ENCODE measurements around the gene ETAA1.

ETAA1 gene

GRCh38 chr2:67397143-67397986 is at the start of gene ETAA1:
ETAA1 (plus strand) TSS chr2:67397333; CDS start chr2:67397449, 116 bp downstream.
- Histone ChIP-seq H3K4me3 (ENCODE audit: low read length) (peak within 1 kb of the TSS; percentile 96), H2AFZ (ENCODE audit: low read depth, low read length) (peak within 1 kb of the TSS; percentile 97), H3K9me3 (ENCODE audit: low read length) (no peaks in the 10 kb centered on the region), H3K4me1 (ENCODE audit: insufficient read depth, low read length) (peaks cover 4% of the 10 kb centered on the region), H3K36me3 (ENCODE audit: insufficient read depth, low read length) (peaks cover 29% of the 10 kb centered on the region), H3K27me3 (ENCODE audit: insufficient read depth, low read length) (no peaks in the 10 kb centered on the region)

- H3K4me1 ChIP-seq (ENCODE audit: insufficient read depth, low read length): no peaks in the 10 kb centered on the region
- no peaks in the 10 kb centered on the region for H3K36me3 ChIP-seq (ENCODE audit: insufficient read depth, low read length)
- H2AFZ ChIP-seq (ENCODE audit: low read depth, low read length): no peak overlapping the region
- H3K27me3 ChIP-seq (ENCODE audit: insufficient read depth, low read length): no peaks in the 10 kb centered on the region
- H3K9me3 ChIP-seq (ENCODE audit: low read length): no peaks in the 10 kb centered on the region
- no peak overlapping the region for H3K4me3 ChIP-seq (ENCODE audit: low read length)
Measured at GRCh38 chr2:67366832-67367412, 30.2 kb upstream of the ETAA1 start.

GRCh38 chr2:67374481-67374880 is 22.7 kb upstream of the ETAA1 start:
- Histone ChIP-seq H3K36me3 (ENCODE audit: insufficient read depth, low read length) (no peaks in the 10 kb centered on the region), H3K9me3 (ENCODE audit: low read length) (no peaks in the 10 kb centered on the region), H2AFZ (ENCODE audit: low read depth, low read length) (no peak overlapping the region), H3K27me3 (ENCODE audit: insufficient read depth, low read length) (no peaks in the 10 kb centered on the region), H3K4me3 (ENCODE audit: low read length) (no peak overlapping the region), H3K4me1 (ENCODE audit: insufficient read depth, low read length) (no peaks in the 10 kb centered on the region)

DNA sequence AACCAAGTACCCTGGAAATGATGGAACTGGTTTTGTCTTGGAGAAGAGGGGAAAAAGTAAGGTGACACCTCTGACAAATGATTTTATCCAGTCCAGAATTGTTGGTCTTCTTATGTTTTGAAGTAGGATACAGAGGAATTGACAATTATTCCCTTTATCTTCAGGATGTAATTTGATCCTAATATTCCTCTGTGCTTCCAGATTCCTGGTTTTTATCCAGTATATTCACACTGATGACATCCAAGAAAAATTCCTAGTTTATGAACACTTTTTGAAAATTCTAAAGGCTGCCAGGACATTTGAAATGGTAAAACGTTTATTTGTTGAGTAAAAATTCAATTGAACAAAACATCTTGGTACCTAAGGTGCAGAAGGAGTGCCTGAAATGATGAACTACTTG is 22.2 kb upstream of the ETAA1 start:
- H3K36me3 ChIP-seq (ENCODE audit: insufficient read depth, low read length): no peaks in the 10 kb centered on the region
- H3K9me3 ChIP-seq (ENCODE audit: low read length): no peaks in the 10 kb centered on the region
- no peaks in the 10 kb centered on the region for H3K27me3 ChIP-seq (ENCODE audit: insufficient read depth, low read length)
- no peak overlapping the region for H2AFZ ChIP-seq (ENCODE audit: low read depth, low read length)
- no peak overlapping the region for H3K4me3 ChIP-seq (ENCODE audit: low read length)
- H3K4me1 ChIP-seq (ENCODE audit: insufficient read depth, low read length): no peaks in the 10 kb centered on the region

- Histone ChIP-seq H2AFZ (ENCODE audit: low read depth, low read length) (no peak overlapping the region), H3K4me3 (ENCODE audit: low read length) (no peak overlapping the region), H3K36me3 (ENCODE audit: insufficient read depth, low read length) (no peaks in the 10 kb centered on the region), H3K27me3 (ENCODE audit: insufficient read depth, low read length) (no peaks in the 10 kb centered on the region), H3K4me1 (ENCODE audit: insufficient read depth, low read length) (no peaks in the 10 kb centered on the region), H3K9me3 (ENCODE audit: low read length) (no peaks in the 10 kb centered on the region)
Measured at GRCh38 chr2:67378555-67378954, 18.6 kb upstream of the ETAA1 start.

DNA sequence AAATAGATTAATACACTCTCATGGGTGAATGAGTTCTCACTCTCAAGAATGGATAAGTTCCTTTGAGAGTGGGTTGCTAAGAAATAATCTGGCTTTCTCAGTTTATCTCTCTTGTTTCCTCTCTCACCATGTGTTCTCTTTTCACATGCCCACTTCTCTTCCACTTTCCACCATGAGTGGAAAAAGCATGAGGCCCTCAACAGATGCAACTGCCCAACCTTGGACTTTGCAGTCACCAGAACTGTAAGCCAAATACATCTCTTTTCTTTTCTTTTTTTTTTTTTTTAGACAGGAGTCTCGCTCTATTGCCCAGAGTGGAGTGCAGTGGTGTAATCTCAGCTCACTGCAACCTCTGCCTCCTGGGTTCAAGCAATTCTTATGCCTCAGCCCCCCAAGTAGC is 18.1 kb upstream of the ETAA1 start:
- no peaks in the 10 kb centered on the region for H3K4me1 ChIP-seq (ENCODE audit: insufficient read depth, low read length)
- no peaks in the 10 kb centered on the region for H3K9me3 ChIP-seq (ENCODE audit: low read length)
- no peaks in the 10 kb centered on the region for H3K36me3 ChIP-seq (ENCODE audit: insufficient read depth, low read length)
- H2AFZ ChIP-seq (ENCODE audit: low read depth, low read length): no peak overlapping the region
- no peak overlapping the region for H3K4me3 ChIP-seq (ENCODE audit: low read length)
- H3K27me3 ChIP-seq (ENCODE audit: insufficient read depth, low read length): no peaks in the 10 kb centered on the region

DNA sequence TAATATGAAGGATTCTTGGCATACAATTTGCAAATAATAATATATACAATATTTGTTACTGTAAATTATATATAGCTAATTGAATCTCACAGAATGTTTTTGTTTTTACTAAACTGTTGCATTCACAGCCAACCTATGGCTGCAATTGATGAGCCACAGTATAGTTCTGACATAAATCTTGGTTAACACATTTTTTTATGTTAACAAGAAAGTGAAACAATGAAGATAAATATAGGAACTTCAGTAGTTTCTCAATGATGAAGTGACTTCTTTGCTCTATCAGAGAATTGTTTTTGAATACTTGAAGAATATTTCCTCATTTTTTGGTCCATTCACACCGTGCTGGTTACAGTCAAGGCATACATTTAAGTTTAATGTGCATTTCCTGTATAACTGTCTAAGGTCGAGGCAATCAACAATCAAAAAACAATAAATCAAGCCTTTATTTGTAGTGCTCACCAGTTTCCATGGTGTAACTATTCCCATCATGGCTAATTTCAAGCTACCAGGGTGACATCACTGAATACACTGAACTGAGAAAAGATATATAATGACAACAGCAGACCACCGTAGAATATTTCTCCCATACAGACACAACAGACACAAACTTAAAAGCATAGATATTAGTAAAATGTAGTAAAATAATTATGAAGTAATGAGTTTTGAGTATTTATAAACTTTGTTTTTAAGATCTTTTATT is 12.9 kb upstream of the ETAA1 start:
- Histone ChIP-seq H3K9me3 (ENCODE audit: low read length) (peaks cover 3% of the 10 kb centered on the region), H3K36me3 (ENCODE audit: insufficient read depth, low read length) (no peaks in the 10 kb centered on the region), H3K27me3 (ENCODE audit: insufficient read depth, low read length) (no peaks in the 10 kb centered on the region), H3K4me1 (ENCODE audit: insufficient read depth, low read length) (peaks cover 8% of the 10 kb centered on the region), H3K4me3 (ENCODE audit: low read length) (no peak overlapping the region), H2AFZ (ENCODE audit: low read depth, low read length) (no peak overlapping the region)

- no peaks in the 10 kb centered on the region for H3K36me3 ChIP-seq (ENCODE audit: insufficient read depth, low read length)
- peaks cover 13% of the 10 kb centered on the region for H3K4me1 ChIP-seq (ENCODE audit: insufficient read depth, low read length)
- no peak overlapping the region for H2AFZ ChIP-seq (ENCODE audit: low read depth, low read length)
- H3K4me3 ChIP-seq (ENCODE audit: low read length): no peak overlapping the region
- peaks cover 3% of the 10 kb centered on the region for H3K9me3 ChIP-seq (ENCODE audit: low read length)
- no peaks in the 10 kb centered on the region for H3K27me3 ChIP-seq (ENCODE audit: insufficient read depth, low read length)
Measured at GRCh38 chr2:67388680-67389079, 8.5 kb upstream of the ETAA1 start.

DNA sequence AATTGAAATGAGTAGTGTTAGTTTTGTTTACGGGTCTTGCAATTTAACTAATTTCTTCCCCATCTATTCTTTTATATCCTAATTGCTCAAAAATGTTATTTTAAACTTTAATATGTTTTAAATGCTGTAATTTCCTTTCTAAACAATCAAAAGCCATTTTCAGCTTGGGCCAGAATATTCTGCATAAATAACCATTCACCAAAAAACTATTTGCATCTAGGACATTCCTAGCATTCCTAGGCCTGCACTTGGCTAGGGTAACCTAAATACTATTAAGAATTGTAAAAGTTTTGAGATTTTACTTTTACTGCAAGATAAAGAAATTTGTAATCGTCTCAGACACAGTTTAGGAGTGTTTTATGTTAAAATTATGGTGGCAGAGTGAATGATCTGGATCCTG is 7.8 kb upstream of the ETAA1 start:
- H3K9me3 ChIP-seq (ENCODE audit: low read length): peaks cover 3% of the 10 kb centered on the region
- H3K36me3 ChIP-seq (ENCODE audit: insufficient read depth, low read length): no peaks in the 10 kb centered on the region
- H3K4me3 ChIP-seq (ENCODE audit: low read length): no peak overlapping the region
- H3K4me1 ChIP-seq (ENCODE audit: insufficient read depth, low read length): peaks cover 13% of the 10 kb centered on the region
- H2AFZ ChIP-seq (ENCODE audit: low read depth, low read length): peak overlapping the region; percentile 33
- no peaks in the 10 kb centered on the region for H3K27me3 ChIP-seq (ENCODE audit: insufficient read depth, low read length)

- peak overlapping the region; percentile 33 for H2AFZ ChIP-seq (ENCODE audit: low read depth, low read length)
- H3K27me3 ChIP-seq (ENCODE audit: insufficient read depth, low read length): no peaks in the 10 kb centered on the region
- no peak overlapping the region for H3K4me3 ChIP-seq (ENCODE audit: low read length)
- H3K36me3 ChIP-seq (ENCODE audit: insufficient read depth, low read length): no peaks in the 10 kb centered on the region
- H3K4me1 ChIP-seq (ENCODE audit: insufficient read depth, low read length): peaks cover 12% of the 10 kb centered on the region
- peaks cover 3% of the 10 kb centered on the region for H3K9me3 ChIP-seq (ENCODE audit: low read length)
Measured at GRCh38 chr2:67389788-67390187, 7.3 kb upstream of the ETAA1 start.

DNA sequence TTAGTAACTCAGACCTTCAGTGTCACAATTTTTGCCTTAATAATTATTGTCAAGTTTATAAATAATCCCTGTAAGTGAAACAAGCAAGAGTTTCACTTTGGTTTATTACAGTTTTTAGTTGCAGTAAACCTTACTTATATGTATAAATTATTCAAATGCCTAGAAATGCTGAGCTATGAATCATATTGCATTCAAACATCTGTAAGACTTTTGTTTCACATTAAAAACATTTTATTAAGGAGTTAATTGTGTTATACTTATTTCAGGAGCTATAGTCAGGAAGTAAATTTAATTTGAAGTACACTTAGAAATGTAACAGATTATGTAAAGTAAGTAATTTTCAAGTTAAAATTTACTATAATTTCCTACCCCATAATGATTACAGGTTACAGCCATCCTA is 3.9 kb upstream of the ETAA1 start:
- no peaks in the 10 kb centered on the region for H3K36me3 ChIP-seq (ENCODE audit: insufficient read depth, low read length)
- no peaks in the 10 kb centered on the region for H3K9me3 ChIP-seq (ENCODE audit: low read length)
- no peak overlapping the region for H3K4me3 ChIP-seq (ENCODE audit: low read length)
- no peak overlapping the region for H2AFZ ChIP-seq (ENCODE audit: low read depth, low read length)
- H3K4me1 ChIP-seq (ENCODE audit: insufficient read depth, low read length): peaks cover 12% of the 10 kb centered on the region
- no peaks in the 10 kb centered on the region for H3K27me3 ChIP-seq (ENCODE audit: insufficient read depth, low read length)

GRCh38 chr2:67394734-67395133 is 2.4 kb upstream of the ETAA1 start:
- H2AFZ ChIP-seq (ENCODE audit: low read depth, low read length): no peak overlapping the region
- no peaks in the 10 kb centered on the region for H3K27me3 ChIP-seq (ENCODE audit: insufficient read depth, low read length)
- H3K9me3 ChIP-seq (ENCODE audit: low read length): no peaks in the 10 kb centered on the region
- H3K4me3 ChIP-seq (ENCODE audit: low read length): no peak overlapping the region
- peaks cover 3% of the 10 kb centered on the region for H3K36me3 ChIP-seq (ENCODE audit: insufficient read depth, low read length)
- H3K4me1 ChIP-seq (ENCODE audit: insufficient read depth, low read length): peaks cover 5% of the 10 kb centered on the region

- Histone ChIP-seq H3K4me1 (ENCODE audit: insufficient read depth, low read length) (peaks cover 4% of the 10 kb centered on the region), H3K36me3 (ENCODE audit: insufficient read depth, low read length) (peaks cover 45% of the 10 kb centered on the region), H3K4me3 (ENCODE audit: low read length) (no peak overlapping the region), H3K27me3 (ENCODE audit: insufficient read depth, low read length) (no peaks in the 10 kb centered on the region), H3K9me3 (ENCODE audit: low read length) (no peaks in the 10 kb centered on the region), H2AFZ (ENCODE audit: low read depth, low read length) (no peak overlapping the region)
Measured at GRCh38 chr2:67399144-67399543, 2.0 kb downstream of the ETAA1 start.

All from neuron (in vitro differentiated cells).